OCI-LY1 (cell line): ENCODE data around the gene MC5R.
A peak's percentile ranks its signal among the peaks of the same experiment; 100 is the strongest.

ENCODE experiments used
- H2AFZ ChIP-seq: fragments of 200-600 bp; sonication (generic), shearing (Covaris generic); 2 replicates; pipeline ENCODE4 v1.6.0; 2014; ENCODE audit warnings: antibody characterized with exemption, mild to moderate bottlenecking, low read length
- H3F3A ChIP-seq: fragments of 200-600 bp; sonication (generic), shearing (Covaris generic); 2 replicates; pipeline ENCODE4 v1.6.0; 2014; ENCODE audit warnings: mild to moderate bottlenecking, antibody characterized with exemption, low read length, moderate library complexity; ENCODE audit not compliant: insufficient read depth
- H3K27ac ChIP-seq: fragments of 200-600 bp; sonication (generic); 2 replicates; pipeline ENCODE4 v1.5.1; 2014; ENCODE audit warnings: low read length, mixed run types, mild to moderate bottlenecking, low read depth; ENCODE audit not compliant: poor library complexity, severe bottlenecking
- H3K27me3 ChIP-seq: fragments of 200-600 bp; sonication (generic); 2 replicates; pipeline ENCODE4 v1.6.0; 2014; ENCODE audit warnings: antibody characterized with exemption, mild to moderate bottlenecking, low read length, moderate library complexity; ENCODE audit not compliant: insufficient read depth
- H3K36me3 ChIP-seq: fragments of 200-600 bp; sonication (generic); 2 replicates; pipeline ENCODE4 v1.6.1; 2014; ENCODE audit warnings: mild to moderate bottlenecking, antibody characterized with exemption, low read length, moderate library complexity, mixed read lengths; ENCODE audit not compliant: insufficient read depth
- H3K4me1 ChIP-seq: fragments of 200-600 bp; sonication (generic); 2 replicates; pipeline ENCODE4 v1.5.1; 2014; ENCODE audit warnings: mild to moderate bottlenecking, low read length, moderate library complexity; ENCODE audit not compliant: insufficient read depth, severe bottlenecking
- H3K4me2 ChIP-seq: fragments of 200-600 bp; sonication (generic), shearing (Covaris generic); 2 replicates; pipeline ENCODE4 v1.6.1; 2014; ENCODE audit warnings: low read length
- H3K4me3 ChIP-seq: fragments of 200-600 bp; sonication (generic); 2 replicates; pipeline ENCODE4 v1.5.1; 2014; ENCODE audit warnings: low read length, low read depth, mild to moderate bottlenecking, mixed read lengths; ENCODE audit not compliant: poor library complexity, severe bottlenecking
- H3K79me2 ChIP-seq: fragments of 200-600 bp; shearing (Covaris generic); 2 replicates; pipeline ENCODE4 v1.6.1; 2016; ENCODE audit warnings: mixed run types, low read length, mixed read lengths; ENCODE audit not compliant: insufficient read depth
- H3K9ac ChIP-seq: fragments of 200-600 bp; sonication (generic), shearing (Covaris generic); 2 replicates; pipeline ENCODE4 v1.6.1; 2014; ENCODE audit warnings: mild to moderate bottlenecking, low read length, mixed read lengths
- H3K9me2 ChIP-seq: fragments of 200-600 bp; sonication (generic), shearing (Covaris generic); 2 replicates; pipeline ENCODE4 v1.6.1; 2014; ENCODE audit warnings: low read depth, mild to moderate bottlenecking, low read length, mixed read lengths
- H3K9me3 ChIP-seq: fragments of 200-600 bp; shearing (Covaris generic); 2 replicates; pipeline ENCODE4 v1.6.1; 2014; ENCODE audit warnings: low read length, mixed read lengths
- H4K20me1 ChIP-seq: fragments of 200-600 bp; sonication (generic), shearing (Covaris generic); 2 replicates; pipeline ENCODE4 v1.6.0; 2016; ENCODE audit warnings: mild to moderate bottlenecking, low read length; ENCODE audit not compliant: insufficient read depth
- CTCF ChIP-seq: fragments of 200-600 bp; sonication (generic), shearing (Covaris generic); IDR thresholded peaks from 2 replicates; pipeline ENCODE4 v1.5.1; 2017; ENCODE audit warnings: mild to moderate bottlenecking, antibody characterized with exemption, low read length, moderate library complexity, mixed read lengths
- EZH2 ChIP-seq: fragments of 200-600 bp; sonication (generic), shearing (Covaris generic); IDR thresholded peaks from 2 replicates; pipeline ENCODE4 v1.8.0; 2017; ENCODE audit warnings: borderline replicate concordance, mixed run types, mild to moderate bottlenecking, antibody characterized with exemption, low read length, moderate library complexity, mixed read lengths

Gene MC5R

GRCh38 chr18:13823707-13824395 lies at the start of gene MC5R:
Gene MC5R (plus strand): TSS chr18:13824149. CDS start chr18:13825766, 1,617 bp downstream.
- TF ChIP-seq EZH2 (no peak), CTCF (peak; percentile 100)
- Histone ChIP-seq H3K9ac (peak within 1 kb of the TSS; percentile 21; the same call in 1 of the 2 replicates), H3K4me2 (peak within 1 kb of the TSS; percentile 75), H3K9me2 (no peaks in the 10 kb centered on the region), H3K36me3 (no peaks in the 10 kb centered on the region), H3K9me3 (no peaks in the 10 kb centered on the region), H2AFZ (no peak within 1 kb of the TSS), H4K20me1 (no peaks in the 10 kb centered on the region), H3K27me3 (peaks cover 7% of the 10 kb centered on the region; the same call in 1 of the 2 replicates), H3K27ac (no peak within 1 kb of the TSS), H3K4me3 (peak within 1 kb of the TSS; percentile 49), H3F3A (no peaks in the 10 kb centered on the region), H3K79me2 (no peaks in the 10 kb centered on the region), H3K4me1 (peaks cover 4% of the 10 kb centered on the region)

GRCh38 chr18:13775058-13775457 lies 48.9 kb upstream of the MC5R start:
- Histone ChIP-seq H3K36me3 (no peaks in the 10 kb centered on the region), H3K27me3 (no peaks in the 10 kb centered on the region; the same call in 1 of the 2 replicates), H2AFZ (no peak overlapping the region), H3K27ac (no peak overlapping the region), H3K4me3 (no peak overlapping the region), H3K79me2 (no peaks in the 10 kb centered on the region), H3K9me3 (no peaks in the 10 kb centered on the region), H3K9ac (no peak overlapping the region), H3K4me2 (no peak overlapping the region), H3K9me2 (no peaks in the 10 kb centered on the region), H4K20me1 (no peaks in the 10 kb centered on the region), H3F3A (no peaks in the 10 kb centered on the region), H3K4me1 (no peaks in the 10 kb centered on the region)
- TF ChIP-seq CTCF (no peak), EZH2 (no peak)

GRCh38 chr18:13791181-13791580 lies 32.8 kb upstream of the MC5R start:
- no peaks in the 10 kb centered on the region for H3K79me2 ChIP-seq

More at GRCh38 chr18:13791181-13791580, 32.8 kb upstream of the MC5R start:
- H3F3A ChIP-seq, result no peaks in the 10 kb centered on the region
- H3K9me3 ChIP-seq, result no peaks in the 10 kb centered on the region
- H2AFZ ChIP-seq, result no peak overlapping the region
- H3K27me3 ChIP-seq, result no peaks in the 10 kb centered on the region; the same call in 1 of the 2 replicates
- H3K4me1 ChIP-seq, result no peaks in the 10 kb centered on the region
- H3K27ac ChIP-seq, result no peak overlapping the region
- no peak overlapping the region for H3K4me3 ChIP-seq
- H3K36me3 ChIP-seq, result no peaks in the 10 kb centered on the region
- no peak overlapping the region for H3K4me2 ChIP-seq
- no peak for TF ChIP-seq CTCF
- no peak for TF ChIP-seq EZH2
- H3K9ac ChIP-seq, result no peak overlapping the region
- H4K20me1 ChIP-seq, result no peaks in the 10 kb centered on the region
- no peaks in the 10 kb centered on the region for H3K9me2 ChIP-seq
